Measurements from ENCODE around the gene GALNT18.

The GALNT18 gene

DNA sequence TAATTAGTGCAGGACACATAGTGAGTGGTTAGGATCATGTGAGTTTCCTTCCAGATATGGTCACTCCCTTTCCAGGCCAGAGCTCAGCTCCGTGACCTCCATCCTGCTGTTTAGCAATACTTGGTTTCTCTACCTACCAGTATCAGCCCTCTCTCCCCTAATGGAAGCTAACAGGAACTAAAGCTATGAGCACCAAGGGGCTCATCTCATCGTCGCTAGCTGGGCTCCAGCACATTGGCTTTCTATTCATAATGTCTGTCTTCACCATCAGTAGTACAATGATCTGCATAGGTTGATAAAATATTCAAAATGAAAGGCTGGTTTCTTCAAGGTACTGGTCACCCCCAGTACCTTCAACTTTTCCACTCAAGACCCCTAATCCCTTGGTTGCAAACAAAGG, 2.4 kb upstream of the GALNT18 start:
- no peak for DNase-seq (ENCODE audit: low read depth)

DNA sequence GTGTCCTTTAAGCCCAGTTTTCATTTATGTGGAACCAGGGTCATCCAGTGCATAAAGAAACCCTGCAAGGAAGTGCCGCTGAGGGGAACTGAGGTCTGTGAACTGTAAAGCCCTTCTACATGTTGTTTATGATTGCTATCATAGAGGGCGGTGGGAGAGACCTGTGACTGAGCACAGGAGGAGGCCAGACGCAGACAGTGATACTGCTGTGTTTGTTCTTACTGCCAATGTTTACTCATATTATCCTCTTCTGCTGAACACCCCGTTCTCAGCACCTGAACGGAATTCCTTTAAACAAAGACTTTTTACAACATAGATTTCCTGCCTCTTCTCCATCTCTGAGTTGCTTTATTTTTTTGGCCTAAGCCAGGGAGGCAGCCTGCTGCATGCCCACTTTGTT, 967 bp upstream of the GALNT18 start:
- no peak for DNase-seq (ENCODE audit: low read depth)

DNA sequence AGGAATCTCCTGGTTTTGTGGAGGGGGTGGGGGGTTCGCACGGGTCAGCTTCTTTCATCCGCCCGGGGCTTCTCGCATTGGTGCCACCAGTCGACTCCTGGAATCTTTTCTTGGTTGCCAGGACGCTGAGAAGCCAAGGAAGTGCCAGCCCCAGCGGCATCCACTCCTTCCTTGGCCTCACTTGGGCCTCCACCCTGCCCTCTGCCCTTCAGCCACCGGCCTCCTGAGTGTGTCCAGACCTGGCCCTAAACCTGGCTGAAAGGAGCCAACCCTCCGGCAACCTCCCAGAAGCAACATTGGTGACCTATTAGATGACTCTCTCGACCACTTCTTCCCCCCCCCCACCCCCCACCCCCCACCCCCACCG, 518 bp upstream of the GALNT18 start:
- no peak for DNase-seq (ENCODE audit: low read depth)

DNA sequence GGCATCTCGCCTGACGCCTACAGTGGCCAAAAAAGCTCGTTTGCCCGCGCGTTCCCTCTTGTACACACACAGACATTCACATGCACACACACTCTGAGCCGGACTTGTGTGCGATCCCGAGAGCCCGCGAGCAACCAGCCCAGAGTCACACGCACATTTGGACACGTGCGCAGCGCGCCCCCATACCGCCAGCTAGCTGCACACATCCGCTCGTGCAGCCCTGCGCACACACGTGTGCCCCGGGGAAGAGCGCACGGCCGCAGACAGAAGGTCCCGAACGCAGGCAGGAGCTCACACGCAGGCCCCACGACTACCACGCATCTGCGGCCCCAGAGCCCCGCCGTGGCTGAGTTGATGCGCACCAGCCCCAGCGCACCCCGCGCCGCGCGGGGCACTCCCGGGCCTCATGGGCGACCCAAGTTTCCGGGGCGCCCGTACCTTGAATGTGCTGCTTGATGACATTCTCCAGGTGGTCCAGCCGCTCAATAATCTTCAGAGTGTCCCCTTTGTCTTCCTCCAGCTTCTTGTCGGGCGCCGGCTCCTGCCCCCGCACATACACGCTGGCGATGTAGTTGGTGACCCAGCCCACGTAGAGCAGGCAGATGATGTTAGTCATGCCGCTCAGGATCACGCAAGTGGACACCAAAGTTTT, 758 bp downstream of the GALNT18 start:
- no peak for DNase-seq (ENCODE audit: low read depth)

DNA sequence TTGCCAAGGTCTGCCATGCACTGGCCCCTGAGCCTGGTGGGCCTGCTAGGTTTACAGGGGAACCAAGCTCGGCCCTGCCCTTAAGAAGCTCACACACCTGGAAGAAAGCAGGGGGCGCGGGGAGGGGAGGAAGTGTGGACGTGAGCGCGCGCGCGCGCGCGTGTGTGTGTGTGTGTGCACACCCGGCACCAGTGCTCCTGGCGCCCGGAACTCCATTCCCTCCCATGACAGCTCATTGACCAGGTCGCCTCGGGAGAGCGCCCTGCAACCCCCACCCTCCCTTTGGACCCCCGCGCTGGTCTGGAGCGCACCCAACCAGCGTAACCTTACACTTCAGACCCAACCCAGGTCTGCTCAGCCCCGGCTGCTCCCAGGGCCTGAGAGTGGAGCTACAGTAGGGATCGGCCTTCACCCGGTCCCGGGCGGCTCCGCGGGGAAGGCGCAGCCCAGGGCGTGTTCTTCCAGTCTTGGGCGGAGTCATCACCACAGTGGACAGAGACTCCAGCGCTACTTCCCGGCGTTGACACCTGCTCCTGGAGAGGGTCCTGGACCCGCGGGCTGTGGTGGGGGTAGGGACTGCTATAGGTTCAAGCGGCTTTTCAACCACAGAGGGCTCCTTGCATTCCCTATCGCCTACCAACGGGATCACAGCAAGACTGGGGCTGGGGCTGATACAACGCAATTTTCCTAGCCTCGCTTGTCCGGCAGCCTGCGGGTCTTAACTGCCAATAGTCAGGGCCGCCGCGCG, 1.5 kb downstream of the GALNT18 start:
- no peak for DNase-seq (ENCODE audit: low read depth)

DNA sequence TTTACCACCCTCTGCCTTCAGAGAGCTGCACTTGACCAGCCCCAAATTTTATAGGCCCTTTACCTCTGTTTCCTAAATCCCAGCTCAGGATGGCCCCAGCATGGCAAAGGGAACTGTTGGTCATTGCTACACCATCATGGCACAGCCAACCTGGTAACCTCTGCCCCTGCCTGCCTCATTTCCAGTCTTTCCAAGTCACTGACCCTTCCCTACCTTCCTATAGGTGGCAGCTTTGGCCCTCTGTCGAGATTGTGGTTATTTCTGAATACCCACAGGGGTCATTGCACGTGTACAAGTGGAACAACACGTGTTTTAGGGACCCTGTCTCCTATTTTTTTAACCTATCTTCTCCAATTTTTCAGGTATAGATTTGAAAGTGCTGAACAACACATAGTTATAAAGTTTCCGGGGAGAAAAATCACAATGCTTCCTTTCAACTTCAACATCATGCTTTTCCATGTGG, 2.8 kb downstream of the GALNT18 start:
- DNase-seq (ENCODE audit: low read depth), result no peak

DNA sequence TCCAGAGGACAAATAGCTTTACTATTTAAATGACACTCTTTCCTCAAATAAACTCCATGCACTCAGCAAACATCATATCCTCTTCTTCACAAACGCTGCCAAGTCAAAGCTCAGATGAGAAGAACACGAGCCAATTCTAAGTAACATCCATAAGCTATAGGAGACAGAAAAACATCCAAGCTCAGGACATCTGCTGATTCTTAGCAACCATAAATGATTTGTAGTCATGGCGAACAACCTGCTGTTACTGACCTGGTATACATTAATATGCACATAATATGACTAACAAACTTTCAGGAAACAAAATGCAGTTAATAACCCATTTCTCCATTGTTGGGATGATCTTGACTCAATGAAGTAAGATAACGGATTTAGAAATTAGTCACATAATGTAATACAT, 6.7 kb downstream of the GALNT18 start:
- no peak for DNase-seq (ENCODE audit: low read depth)

DNA sequence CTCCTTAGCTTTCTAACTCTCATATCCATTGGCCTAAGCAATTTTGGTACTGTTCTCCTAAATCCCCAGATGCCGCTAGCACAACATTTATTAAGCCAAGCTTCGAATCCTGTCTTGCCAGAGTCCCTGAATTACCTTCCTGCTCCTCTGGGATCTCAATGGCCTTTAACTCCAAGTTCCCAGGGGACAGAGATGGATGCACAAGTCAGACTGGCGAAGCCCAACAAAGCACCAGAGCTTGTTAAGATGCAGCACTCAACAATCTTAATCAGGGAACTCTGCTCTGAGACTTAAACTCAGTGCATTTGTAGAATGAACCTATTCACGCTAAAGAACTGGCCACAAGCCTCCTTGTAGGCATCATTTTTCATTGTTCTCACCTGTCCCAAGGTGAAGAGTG, 9.4 kb downstream of the GALNT18 start:
- DNase-seq (ENCODE audit: low read depth), result no peak

DNA sequence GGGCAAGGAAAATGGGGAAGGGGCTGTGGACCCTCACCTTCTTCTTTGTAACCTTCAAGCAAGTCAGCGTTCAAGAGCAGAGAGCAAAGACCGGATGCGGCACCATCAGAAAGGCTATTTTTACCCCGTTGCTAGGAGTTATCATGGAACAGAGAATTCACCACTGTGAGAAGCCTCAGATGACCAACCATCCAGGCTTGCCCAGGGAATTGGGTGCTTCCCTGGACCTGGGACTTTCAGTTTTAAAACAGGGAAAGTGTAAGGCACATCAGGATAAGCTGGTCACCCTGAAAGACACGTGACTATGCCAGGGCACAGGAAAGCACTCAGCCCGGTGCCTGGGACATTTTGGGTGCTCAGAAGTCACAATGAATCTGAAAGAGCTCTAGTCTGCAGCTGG, 10.4 kb downstream of the GALNT18 start:
- no peak for DNase-seq (ENCODE audit: low read depth)

DNA sequence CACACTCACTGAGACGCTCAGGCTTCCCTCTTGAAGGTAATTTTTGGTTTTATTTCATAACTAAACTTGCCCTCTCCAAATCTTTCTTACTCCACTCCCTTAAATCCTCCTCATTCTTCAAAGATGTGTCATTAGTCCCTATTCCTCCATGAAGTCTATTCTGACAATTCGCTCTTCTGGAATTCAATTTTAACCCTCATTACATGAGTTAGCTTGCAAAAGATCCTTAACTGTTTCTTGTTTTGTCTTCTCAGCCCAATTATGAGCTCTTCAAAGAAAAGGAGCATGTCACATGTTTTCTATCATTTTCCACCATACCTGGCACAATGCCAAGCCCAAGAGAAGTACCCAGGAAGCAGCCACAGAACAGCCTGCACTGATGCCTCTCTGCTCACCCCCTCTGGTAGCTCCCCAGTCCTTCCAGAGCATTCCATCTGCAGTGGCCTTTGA, 13.0 kb downstream of the GALNT18 start:
- no peak for DNase-seq (ENCODE audit: low read depth)

DNA sequence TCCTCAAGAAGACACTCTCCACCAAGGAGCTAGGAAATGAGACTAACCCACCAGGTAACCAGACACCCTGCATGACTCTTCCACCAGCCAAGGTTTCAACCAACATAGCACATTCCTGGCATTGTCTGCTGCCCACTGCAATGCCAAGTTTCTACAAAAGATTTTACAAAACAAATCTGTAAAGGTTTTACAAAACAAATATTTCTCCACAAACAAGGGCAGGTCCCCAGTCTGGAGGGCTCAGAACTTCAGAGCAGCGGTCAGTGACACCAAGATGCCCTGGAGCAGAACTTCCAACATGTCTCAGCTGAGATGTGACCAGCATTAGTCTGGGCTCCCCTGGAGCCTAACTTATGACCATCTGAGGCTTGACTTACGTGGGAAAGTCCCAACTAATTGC, 14.0 kb downstream of the GALNT18 start:
- no peak for DNase-seq (ENCODE audit: low read depth)

DNA sequence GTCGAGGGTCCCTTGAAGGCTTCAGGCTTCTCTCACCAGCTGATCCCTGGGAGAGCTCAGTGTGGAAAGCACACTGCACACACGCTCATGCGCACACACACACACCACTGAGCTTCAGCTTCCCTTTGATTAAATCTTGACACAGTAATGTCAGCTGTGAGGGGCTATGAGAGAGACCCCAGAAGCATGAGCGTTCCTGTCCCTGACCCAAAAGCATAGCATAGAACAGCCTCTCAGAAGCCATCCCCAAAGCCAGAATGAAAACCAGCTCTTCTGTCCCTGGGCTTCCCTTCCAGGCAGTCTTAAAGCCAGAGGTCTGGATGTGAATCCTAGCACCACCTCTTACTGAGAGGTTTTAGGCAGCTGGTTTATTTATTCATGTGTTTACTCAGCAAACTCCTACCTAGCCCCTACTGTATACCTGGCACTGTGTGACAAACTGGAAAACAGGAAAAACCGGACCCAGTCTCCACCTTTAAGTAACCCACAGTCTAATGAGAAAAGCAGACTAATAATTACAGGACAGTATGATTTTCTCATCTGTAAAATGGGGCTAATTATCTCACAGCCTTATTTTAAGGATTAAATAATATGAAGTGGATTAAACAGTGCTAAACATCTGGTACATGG, 15.9 kb downstream of the GALNT18 start:
- no peak for DNase-seq (ENCODE audit: low read depth)

DNA sequence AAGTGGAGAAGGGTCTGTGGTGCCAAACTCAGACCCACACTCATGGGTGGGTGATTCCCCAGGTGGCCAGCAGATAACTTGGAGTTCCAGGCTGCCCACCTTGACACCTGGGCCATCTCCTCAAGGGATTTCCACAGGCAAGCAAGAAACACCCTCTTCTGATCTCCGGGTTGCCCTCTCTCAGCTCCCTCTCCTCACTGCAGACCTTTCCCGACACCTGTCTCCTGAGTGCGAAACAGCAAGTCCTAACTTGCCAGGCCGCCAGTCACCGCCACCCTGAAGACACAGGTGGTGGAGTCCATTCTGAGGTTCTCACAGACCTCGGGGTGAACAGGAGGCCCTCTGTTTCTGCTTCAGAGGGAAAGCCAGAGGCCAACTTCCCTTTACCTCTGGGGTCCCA, 16.6 kb downstream of the GALNT18 start:
- DNase-seq (ENCODE audit: low read depth), result no peak

DNA sequence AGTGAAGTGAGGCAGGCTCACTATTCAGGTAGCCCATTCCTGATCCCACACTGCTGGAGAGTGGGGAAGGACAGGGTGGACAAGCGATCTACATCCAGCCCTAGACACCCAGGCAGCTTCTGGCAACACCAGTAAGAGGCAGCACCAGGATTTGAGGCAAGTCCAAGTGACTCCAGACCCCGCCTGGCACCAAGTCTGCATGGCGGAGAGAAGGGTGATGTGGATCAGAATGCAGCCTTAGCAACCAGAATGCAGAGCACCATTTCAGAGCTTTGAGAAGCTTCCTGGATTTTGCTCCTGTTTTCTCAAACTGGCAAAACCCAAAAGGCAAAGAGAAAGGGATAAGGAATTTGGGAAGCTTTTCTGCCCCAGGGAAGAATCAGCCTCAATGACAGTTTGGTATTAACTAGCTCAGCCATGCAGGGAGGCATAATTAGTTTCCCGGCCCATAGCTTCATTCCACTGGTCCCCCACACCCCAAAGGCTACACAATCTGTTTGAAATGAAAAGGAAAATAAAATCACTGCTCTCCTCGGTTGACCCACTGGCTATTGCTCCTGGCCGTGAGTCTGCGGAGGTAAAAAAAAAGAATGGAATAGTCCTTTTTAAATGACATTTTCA, 17.3 kb downstream of the GALNT18 start:
- DNase-seq (ENCODE audit: low read depth), result no peak

DNA sequence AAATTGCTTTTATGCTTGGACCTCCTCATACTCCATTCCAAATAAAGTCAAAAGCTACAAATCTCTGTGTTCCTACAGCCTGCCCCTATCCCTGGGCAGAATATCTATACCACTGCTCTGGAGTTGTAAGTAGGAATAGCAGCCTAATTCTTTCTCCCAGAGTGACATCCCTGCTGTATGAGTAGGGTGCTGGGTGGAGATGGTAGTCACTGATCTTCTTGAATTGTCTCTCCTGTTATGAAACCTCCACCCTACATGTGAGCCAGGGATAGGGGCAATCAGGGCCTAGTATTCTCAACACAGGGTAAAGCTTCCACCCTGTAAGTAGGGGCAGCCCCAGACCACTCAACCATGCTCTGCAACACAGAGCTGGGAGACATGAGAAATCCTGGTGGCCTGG, 19.8 kb downstream of the GALNT18 start:
- DNase-seq (ENCODE audit: low read depth), result no peak

DNA sequence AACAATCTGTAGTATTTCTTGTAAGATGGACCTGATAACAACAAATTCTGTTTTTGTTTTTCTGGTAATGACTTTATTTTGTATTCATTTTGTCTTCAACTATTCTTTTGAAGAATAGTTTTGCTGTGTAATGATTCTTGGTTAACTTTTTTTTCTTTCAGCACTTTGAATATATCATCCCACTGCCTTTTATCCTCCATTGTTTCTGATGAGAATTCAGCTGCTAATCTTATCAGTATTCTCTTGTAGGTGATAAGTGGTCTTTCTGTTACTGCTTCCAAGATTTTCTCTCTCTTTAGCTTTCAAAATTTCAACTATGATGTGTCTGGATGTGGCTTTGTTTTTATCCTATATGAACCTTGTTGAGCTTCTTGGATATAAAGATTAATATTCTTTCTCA, 21.5 kb downstream of the GALNT18 start:
- DNase-seq (ENCODE audit: low read depth), result no peak

DNA sequence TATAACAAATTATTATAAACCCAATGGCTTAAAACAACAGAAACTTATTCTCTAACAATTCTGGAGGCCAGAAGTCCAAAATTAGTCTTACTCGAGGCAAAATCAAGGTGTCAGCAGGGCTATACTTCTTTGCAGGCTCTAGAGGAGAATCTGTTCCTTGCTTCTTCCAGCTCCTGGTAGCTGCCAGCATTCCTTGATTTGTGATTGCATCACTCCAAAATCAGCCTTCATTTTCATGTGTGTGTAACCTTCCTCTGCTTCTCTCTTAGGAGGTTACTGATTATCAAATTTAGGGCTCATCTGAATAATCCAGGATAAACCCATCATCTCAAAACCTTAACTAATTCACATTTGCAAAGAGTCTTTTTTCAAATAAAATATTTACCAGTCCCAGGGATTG, 23.6 kb downstream of the GALNT18 start:
- DNase-seq (ENCODE audit: low read depth), result no peak

DNA sequence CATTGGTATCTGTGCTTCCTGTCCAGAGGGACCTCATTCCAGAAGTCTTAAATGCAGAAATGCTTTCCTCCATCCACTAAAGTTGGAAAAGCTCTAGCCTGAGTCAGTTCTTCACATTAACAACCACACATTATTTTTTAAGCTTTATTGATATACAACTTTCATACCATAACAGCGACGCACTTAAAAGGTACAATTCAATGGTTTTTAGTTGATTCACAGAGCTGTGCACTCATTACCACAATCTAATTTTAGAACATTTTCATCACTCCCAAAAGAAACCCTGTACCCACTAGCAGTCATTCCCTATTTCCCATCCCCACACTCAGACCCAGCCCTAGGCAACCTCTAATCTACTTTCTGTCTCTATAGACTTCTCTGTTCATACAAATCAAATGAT, 27.6 kb downstream of the GALNT18 start:
- DNase-seq (ENCODE audit: low read depth), result no peak

DNA sequence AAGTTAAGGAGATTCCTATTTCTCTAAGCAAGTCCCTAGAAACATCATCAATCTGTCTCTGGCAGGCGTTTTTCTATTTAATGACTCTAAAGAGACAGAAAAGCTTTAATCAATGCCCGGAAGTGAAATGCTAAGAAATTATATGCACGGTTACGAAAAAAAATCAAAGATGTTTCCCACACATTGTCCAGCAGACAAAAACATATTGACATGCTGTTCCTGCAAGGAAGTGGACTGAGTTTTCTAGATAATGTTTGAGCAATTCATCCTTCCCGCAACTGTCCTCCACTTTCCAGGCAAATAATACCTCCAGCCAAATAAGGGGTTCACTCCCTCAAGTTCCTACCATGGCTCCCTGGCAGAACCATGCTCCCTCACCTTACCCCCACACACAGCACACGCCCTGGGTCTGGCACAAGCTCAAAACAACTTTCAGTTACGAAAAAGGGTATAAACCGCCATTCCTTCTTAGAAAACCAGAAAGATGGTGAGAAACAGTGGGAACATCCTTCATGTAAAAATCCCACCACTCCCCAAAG, 29.6 kb downstream of the GALNT18 start:
- no peak for DNase-seq (ENCODE audit: low read depth)

DNA sequence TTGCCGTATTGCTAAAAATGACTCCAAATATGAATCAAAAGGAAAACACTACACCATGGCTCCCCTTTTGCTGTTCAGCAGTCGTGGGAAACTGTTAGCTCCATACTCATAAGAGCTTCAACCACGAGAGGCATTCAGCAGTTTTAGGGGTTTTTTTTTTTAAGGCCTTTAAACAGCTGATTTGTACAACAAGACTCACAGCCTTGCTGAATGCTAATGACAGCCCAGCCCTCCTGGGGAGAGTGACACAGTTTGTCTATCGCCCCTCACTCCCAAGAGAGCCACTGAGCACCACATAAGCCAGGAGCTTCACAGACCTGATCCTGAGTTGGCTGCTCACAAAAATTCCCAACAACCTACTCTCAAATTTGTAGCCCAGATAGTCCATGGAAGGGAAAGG, 32.4 kb downstream of the GALNT18 start:
- no peak for DNase-seq (ENCODE audit: low read depth)

DNA sequence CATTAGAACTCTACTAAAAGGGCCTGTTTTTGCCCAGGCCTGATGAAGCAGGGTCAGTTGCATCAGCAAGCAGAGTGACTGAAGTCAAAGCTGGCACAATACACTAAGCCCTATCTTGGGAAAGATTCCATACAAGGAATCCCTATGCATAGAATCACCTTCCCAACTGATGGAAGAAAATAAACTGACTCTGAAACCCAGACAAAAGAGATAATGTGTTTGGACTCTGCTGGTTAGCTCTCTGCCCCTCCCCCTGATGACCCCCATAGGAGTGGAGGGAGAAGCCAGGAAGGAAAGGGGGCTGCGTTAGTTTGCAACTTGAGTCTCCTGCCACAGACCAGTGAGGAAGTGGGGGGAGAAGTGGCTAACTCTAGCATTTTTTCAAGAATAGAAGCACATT, 32.9 kb downstream of the GALNT18 start:
- DNase-seq (ENCODE audit: low read depth), result no peak

DNA sequence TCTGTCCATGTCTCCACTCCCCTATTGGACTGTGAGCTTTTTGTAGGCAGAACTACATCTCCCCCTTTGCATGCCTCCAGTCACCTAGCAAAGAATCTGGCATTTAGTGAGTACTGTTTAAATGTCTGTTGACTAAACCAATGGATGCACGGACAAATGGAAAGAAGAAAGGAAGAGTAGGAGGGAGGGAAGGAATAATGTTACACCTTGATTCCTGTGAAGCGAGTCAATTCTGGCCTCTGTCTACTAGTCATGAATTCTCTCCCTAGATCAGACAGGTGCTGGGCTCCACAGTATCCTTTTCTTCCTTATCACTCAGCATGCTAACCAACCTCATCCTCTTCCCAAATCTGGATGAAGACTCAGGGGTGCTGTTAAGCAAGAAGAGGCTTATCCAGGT, 33.6 kb downstream of the GALNT18 start:
- DNase-seq (ENCODE audit: low read depth), result no peak

DNA sequence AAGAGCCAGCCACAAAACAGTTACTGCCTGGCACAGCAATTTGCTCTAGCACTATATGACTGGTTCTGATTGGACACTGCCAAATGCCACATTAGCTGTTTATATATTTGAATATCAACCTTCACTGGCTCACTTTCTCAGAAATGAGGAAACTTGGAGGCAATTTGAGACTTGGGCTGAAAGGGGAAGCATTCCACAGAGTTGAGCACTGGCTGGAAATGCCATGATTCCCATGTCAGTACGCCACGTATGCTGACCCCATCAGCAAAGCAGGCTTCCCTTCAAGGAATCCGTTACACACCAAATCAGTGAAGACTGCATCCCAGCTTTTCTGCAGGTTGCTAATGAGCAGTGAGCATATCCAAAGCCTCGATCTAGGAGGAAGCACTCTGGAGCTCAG, 34.7 kb downstream of the GALNT18 start:
- DNase-seq (ENCODE audit: low read depth), result no peak

Measured in non-pigmented ciliary epithelial cell (primary cell).